Pancreas (tissue), 10 donors: ENCODE data around the gene EIF3J. TPM values are rescaled to one million over a fixed set of nuclear protein-coding genes. Genes with fewer than 3 reads are reported as not detected.
A peak's percentile ranks its signal among the peaks of the same experiment; 100 is the strongest.
"Not testable (repeated sequence)": the region's sequence is repeated elsewhere in the genome, so short reads cannot be mapped to it uniquely, and the experiment has no call there.

Experiments
- ATAC-seq, 4 donors: fragments of 200-7000 bp; cut with Tn5 transposase; one replicate each; pipeline versions ENCODE4 v1.8.0 to v1.9.1; 2020; ENCODE audit warnings: mild to moderate bottlenecking in 4 of 4, moderate library complexity in 4 of 4
- DNase-seq, 6 donors: peaks; one replicate each; pipeline ENCODE4 v3.0.0-alpha.2; 2020
- FAIRE-seq: peaks from 2 replicates; lab custom pipeline; 2012; peaks lifted over from hg19 to GRCh38; lab: Jason Lieb, UNC
- H3K27ac ChIP-seq, 4 donors: fragments of 200-600 bp; sonication (generic); 1 replicate in 3 of 4; 2 replicates in 1 of 4; pipeline versions ENCODE4 v1.5.0 to v1.8.0; 2020
- H3K27me3 ChIP-seq, 4 donors: fragments of 200-600 bp; one replicate each; pipeline ENCODE4 v1.8.0; 2021
- H3K36me3 ChIP-seq, 3 donors: fragments of 200-600 bp; sonication (generic) in 1 of 3; one replicate each; pipeline versions ENCODE4 v1.5.0 to v1.8.0; 2020 to 2021
- H3K4me1 ChIP-seq, 3 donors: fragments of 200-600 bp; one replicate each; pipeline ENCODE4 v1.8.0; 2021
- H3K4me3 ChIP-seq, 4 donors: fragments of 200-600 bp; sonication (generic) in 2 of 4; one replicate each; pipeline versions ENCODE4 v1.5.0 to v1.8.0; 2020 to 2021
- H3K9me3 ChIP-seq, 4 donors: fragments of 200-600 bp; one replicate each; pipeline ENCODE4 v1.8.0; 2021
- CTCF ChIP-seq, 4 donors: fragments of 200-600 bp; sonication (generic) in 3 of 4; IDR thresholded peaks; one replicate each; pipeline versions ENCODE4 v1.5.0 to v1.8.0; 2021; ENCODE audit warnings: antibody characterized with exemption in 4 of 4
- WGBS, 2 donors: extraction: QIAGEN DNeasy Blood & Tissue Kit; methylation state at CpG; one replicate each; pipeline ENCODE4 v1.1.7; 2013; 5-methylcytosine and 5-hydroxymethylcytosine counted together
- intact Hi-C, 3 donors: fragments of 100-400 bp; cut with DNase I; formaldehyde crosslinking; loops; one replicate each; pipeline versions ENCODE4 v1.11.1 to v1.14.2; 2022
- polyA plus RNA-seq, 2 donors: library from polyadenylated mRNA; stranded (reverse); fragments of 200-250 nt; gene quantifications; one replicate each; pipeline ENCODE4 v1.2.3, GENCODE V29; 2013
- total RNA-seq, 6 donors: library from RNA; stranded (reverse); fragmentation: NEBNext Ultra II Directional in 4 of 6; extraction: Animal tissue kit (Norgen Biotek cat#: 25700) in 4 of 6; gene quantifications; one replicate each; pipeline versions ENCODE4 v1.2.1 to v1.2.4, GENCODE V29; 2021 to 2023
- donor health status: healthy with polysubstance abuse.
- donor health status: DM: no; HTN: no; CAD: no; lungs with moderate emphysema.
- donor health status: DM: no; HTN: no; CAD: no.
- donor health status: control.
- donor health status: control.
- donor health status: Bipolar disorder and iron deficiency.
- donor health status: DM: yes; HTN: yes; CAD: no.
- donor health status: DM: no; HTN: no; CAD: no.
- donor health status: DM: no; HTN: no; CAD: no.
- donor health status: DM: yes; HTN: yes; CAD: no.

EIF3J gene
- total and polyA plus RNA-seq, 8 donors: 21.0 to 88.2 (median 51.3) TPM

DNA sequence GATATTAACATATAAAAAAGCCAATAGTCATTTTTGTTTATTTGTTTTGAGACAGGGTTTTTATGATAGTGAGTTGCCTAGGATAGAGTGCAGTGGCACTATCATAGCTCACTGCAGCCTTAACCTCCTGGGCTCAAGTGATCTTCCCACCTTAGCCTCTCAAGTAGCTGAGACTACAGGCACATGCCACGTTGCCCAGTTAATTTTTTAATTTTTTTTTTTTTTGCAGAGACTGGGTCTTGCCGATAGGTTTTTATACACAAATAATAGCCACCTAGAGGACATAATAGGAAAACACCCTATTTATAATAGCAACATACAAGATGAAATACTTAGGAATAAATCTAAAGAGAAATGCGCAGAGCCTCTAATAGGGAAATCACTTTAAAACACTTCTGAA is 13.3 kb downstream of the EIF3J start:
- intact Hi-C loops: no loop called here
- no peak for FAIRE-seq
- peaks cover 3 to 12% (median 6%) of the 10 kb centered on the region in 3 donors for H3K4me1 ChIP-seq
- DNase-seq: no peak
- 33% methylated on average over 3 of the region's 3 CpGs for WGBS, 2 donors
- H3K27me3 ChIP-seq: no peaks in the 10 kb centered on the region
- H3K36me3 ChIP-seq: peaks cover 4 to 32% (median 24%) of the 10 kb centered on the region in 3 donors
- H3K27ac ChIP-seq: no peak overlapping the region
- no peaks in the 10 kb centered on the region for H3K9me3 ChIP-seq
- TF ChIP-seq CTCF (IDR thresholded peaks at IDR 0.05): peak in 3 of 4 donors; percentile 18 to 34 (median 34)
- no peak overlapping the region for H3K4me3 ChIP-seq
- ATAC-seq: peak in 3 of 4 donors; percentile 24 to 47 (median 47)

- Histone ChIP-seq H3K4me1 (peaks cover 0 to 8% (median 6%) of the 10 kb centered on the region in 3 donors), H3K27me3 (no peaks in the 10 kb centered on the region), H3K36me3 (peaks cover 4 to 37% (median 29%) of the 10 kb centered on the region in 3 donors), H3K27ac (no peak overlapping the region), H3K4me3 (no peak overlapping the region), H3K9me3 (no peaks in the 10 kb centered on the region)
- no peak for DNase-seq
- WGBS, 2 donors: 92 to 96% methylated on average over 4 of the region's 4 CpGs
- FAIRE-seq: no peak
- ATAC-seq: no peak
- TF ChIP-seq CTCF (IDR thresholded peaks at IDR 0.05): no peak
- intact Hi-C loops: no loop called here
Measured at GRCh38 chr15:44550734-44551133, 13.8 kb downstream of the EIF3J start.

DNA sequence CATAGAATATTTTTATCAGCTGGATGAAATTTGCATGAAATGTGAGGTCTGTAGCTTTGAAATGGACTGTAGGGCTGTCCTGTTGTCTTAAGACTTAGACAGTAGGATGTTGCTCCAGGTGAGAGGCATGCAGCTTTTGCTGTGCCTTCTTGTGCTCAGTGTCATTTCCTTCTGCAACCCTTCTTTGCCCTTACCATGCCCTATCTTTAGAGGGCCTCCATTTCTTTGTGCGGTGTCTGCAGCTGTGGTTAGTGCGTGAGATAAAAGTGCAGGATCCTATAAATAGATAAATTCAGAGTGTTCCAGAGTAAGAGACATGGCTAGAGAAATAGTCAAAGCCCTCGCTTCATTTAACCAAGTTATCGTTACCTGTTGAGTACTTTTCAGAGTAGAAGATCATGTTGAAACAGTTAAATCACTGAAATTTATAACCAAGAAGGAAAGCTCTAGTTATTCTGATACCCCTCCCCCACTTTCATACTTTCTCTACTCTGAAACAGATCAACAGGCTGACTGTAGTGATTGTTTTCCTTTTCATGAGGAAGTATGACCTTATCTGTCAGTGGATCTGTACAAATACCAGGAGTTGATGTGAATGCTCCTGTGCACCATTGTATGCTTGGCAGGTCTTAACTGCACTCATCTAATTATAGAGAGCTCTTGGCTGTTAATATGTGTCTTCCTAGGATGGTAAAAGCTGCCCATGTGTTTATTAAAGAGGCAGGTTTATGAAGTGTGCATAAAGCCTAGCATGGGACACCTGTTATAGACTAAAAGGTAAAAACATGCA is 18.2 kb downstream of the EIF3J start:
- H3K27me3 ChIP-seq: no peaks in the 10 kb centered on the region
- no peaks in the 10 kb centered on the region for H3K9me3 ChIP-seq
- DNase-seq (no peak), FAIRE-seq (no peak), ATAC-seq (peak in 2 of 4 donors; percentile 11 to 22)
- 88 to 93% methylated on average over 4 of the region's 4 CpGs for WGBS, 2 donors
- H3K27ac ChIP-seq: no peak overlapping the region
- H3K4me1 ChIP-seq: no peaks in the 10 kb centered on the region
- H3K36me3 ChIP-seq: peaks cover 4 to 67% (median 47%) of the 10 kb centered on the region in 3 donors
- intact Hi-C loops: no loop called here
- no peak overlapping the region for H3K4me3 ChIP-seq
- TF ChIP-seq CTCF (IDR thresholded peaks at IDR 0.05): no peak

- DNase-seq, H3K9me3 ChIP-seq, FAIRE-seq, ATAC-seq, intact Hi-C loops, H3K27me3 ChIP-seq, H3K27ac ChIP-seq, H3K4me1 ChIP-seq, H3K4me3 ChIP-seq: not testable (repeated sequence)
- peaks cover 15 to 84% (median 64%) of the 10 kb centered on the region in 3 donors for H3K36me3 ChIP-seq
Measured at GRCh38 chr15:44560926-44561325, 24.0 kb downstream of the EIF3J start.

DNA sequence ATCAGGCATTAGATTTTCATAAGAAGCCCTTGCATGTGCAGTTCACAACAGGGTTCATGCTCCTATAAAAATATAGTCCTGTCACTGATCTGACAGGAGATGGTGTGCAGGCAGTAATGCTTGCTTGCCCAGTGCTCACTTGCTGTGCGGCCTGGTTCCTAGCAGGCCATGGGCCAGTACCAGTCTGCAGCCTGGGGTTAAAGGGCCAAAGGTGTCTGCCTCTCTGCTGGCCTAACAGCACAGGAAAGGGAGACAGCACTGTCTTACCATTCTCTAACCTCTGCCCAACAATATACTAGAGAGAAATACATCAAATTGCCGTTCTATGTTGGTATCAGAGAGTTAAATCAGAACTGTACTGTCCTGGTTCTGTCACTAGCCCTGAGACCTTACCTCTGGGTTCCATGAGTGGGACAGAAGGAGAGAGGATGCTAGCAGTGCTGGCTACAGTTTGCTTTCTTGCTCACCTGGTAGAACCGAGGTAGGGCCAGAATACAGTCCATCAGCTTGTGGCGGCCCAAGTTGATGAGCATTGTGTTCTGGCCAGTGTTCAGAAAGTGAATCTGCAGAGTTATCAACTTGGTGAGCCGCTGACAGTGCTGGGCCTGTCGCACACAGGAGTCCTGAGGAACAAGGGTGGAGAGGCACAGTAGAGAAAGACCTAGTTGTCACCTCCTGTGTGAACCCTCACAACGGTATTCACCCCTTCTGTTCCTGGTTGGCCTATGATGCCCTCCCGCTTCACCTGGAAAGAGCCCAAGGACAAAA is 28.6 kb downstream of the EIF3J start:
- TF ChIP-seq CTCF (IDR thresholded peaks at IDR 0.05): no peak
- H3K27ac ChIP-seq: no peak overlapping the region
- FAIRE-seq (no peak), ATAC-seq (no peak), DNase-seq (no peak)
- H3K27me3 ChIP-seq: no peaks in the 10 kb centered on the region
- 92 to 94% methylated on average over 8 of the region's 8 CpGs for WGBS, 2 donors
- H3K9me3 ChIP-seq: no peaks in the 10 kb centered on the region
- intact Hi-C loops: no loop called here
- H3K4me3 ChIP-seq: no peak overlapping the region
- no peaks in the 10 kb centered on the region for H3K4me1 ChIP-seq
- H3K36me3 ChIP-seq: peaks cover 15 to 79% (median 53%) of the 10 kb centered on the region in 3 donors
